HG02588 (cell line): ENCODE data around the gene LTBP1.

Experiments used
- ATAC-seq: cut with Tn5 transposase; IDR thresholded peaks from one replicate; pipeline ENCODE4 v1.9.1; 2021; ENCODE audit warnings: mild to moderate bottlenecking, moderate library complexity; ENCODE audit not compliant: unreplicated experiment

Gene LTBP1

GRCh38 chr2:33392366-33392765 is 445.6 kb downstream of the LTBP1 start:
- no peak for ATAC-seq

GRCh38 chr2:33395034-33395433 is 448.3 kb downstream of the LTBP1 start:
- ATAC-seq: no peak

GRCh38 chr2:33395655-33396249 is 449.0 kb downstream of the LTBP1 start:
- no peak for ATAC-seq

- ATAC-seq: no peak
Observed at GRCh38 chr2:33404321-33404720, 457.6 kb downstream of the LTBP1 start.

GRCh38 chr2:33406622-33407021 is 459.9 kb downstream of the LTBP1 start:
- ATAC-seq: no peak

- no peak for ATAC-seq
Observed at GRCh38 chr2:33408109-33408508, 461.4 kb downstream of the LTBP1 start.

- ATAC-seq: no peak
Observed at GRCh38 chr2:33409417-33409955, 462.7 kb downstream of the LTBP1 start.

GRCh38 chr2:33411765-33412164 is 465.0 kb downstream of the LTBP1 start:
- no peak for ATAC-seq

GRCh38 chr2:33412920-33413319 is 466.2 kb downstream of the LTBP1 start:
- ATAC-seq: no peak

GRCh38 chr2:33419581-33420200 is 472.9 kb downstream of the LTBP1 start:
- no peak for ATAC-seq

- no peak for ATAC-seq
Observed at GRCh38 chr2:33420726-33421125, 474.0 kb downstream of the LTBP1 start.

- ATAC-seq: no peak
Observed at GRCh38 chr2:33421820-33422219, 475.1 kb downstream of the LTBP1 start.

- ATAC-seq: no peak
Observed at GRCh38 chr2:33425161-33425560, 478.4 kb downstream of the LTBP1 start.

GRCh38 chr2:33425586-33426031 is 478.9 kb downstream of the LTBP1 start:
- ATAC-seq: no peak

GRCh38 chr2:33426666-33427231 is 480.0 kb downstream of the LTBP1 start:
- no peak for ATAC-seq

- no peak for ATAC-seq
Observed at GRCh38 chr2:33430077-33430476, 483.3 kb downstream of the LTBP1 start.

GRCh38 chr2:33430856-33431255 is 484.1 kb downstream of the LTBP1 start:
- no peak for ATAC-seq

GRCh38 chr2:33432871-33433270 is 486.1 kb downstream of the LTBP1 start:
- no peak for ATAC-seq

GRCh38 chr2:33433279-33434235 is 486.8 kb downstream of the LTBP1 start:
- ATAC-seq: no peak

GRCh38 chr2:33435518-33435917 is 488.8 kb downstream of the LTBP1 start:
- ATAC-seq: no peak

- ATAC-seq: no peak
Observed at GRCh38 chr2:33436083-33436482, 489.3 kb downstream of the LTBP1 start.
